GM12864 (cell line): ENCODE results near the gene PRIMA1.

Source experiments
- DNase-seq: peaks from one replicate; pipeline ENCODE4 v3.0.0-alpha.2; 2011; ENCODE audit warnings: low read depth
- H3K4me3 ChIP-seq: 2 replicates; pipeline ENCODE4 v1.5.1; 2011; ENCODE audit warnings: mild to moderate bottlenecking, low read depth, low read length, control low read depth
- TF ChIP-seq, protein P1 (sequence below): IDR thresholded peaks from 2 replicates; pipeline ENCODE4 v1.5.1; 2011; ENCODE audit warnings: low read depth, mild to moderate bottlenecking, moderate library complexity, low read length, control low read depth, inconsistent platforms; ENCODE audit errors: missing control alignments

The PRIMA1 gene

DNA sequence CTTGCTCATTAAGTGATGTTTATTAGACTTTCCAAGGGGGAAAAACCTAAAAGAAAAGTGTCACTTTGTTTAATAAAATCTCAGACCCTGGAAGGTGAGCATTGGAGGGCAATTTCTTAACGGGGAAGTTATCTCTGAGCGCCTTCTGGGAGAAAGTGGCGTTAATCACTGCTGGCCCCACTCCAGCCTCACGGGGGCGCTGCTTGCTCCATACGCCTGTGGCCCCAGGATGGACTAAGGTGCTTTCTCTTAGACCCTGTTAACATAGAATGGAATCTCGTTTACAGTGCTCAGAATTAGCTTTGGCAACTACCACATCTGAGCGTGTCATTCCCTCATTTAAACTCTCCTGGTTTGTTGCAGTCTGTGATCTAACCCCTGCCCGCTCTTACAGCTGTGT, 16.4 kb upstream of the PRIMA1 start:
- H3K4me3 ChIP-seq, result no peak overlapping the region
- TF ChIP-seq, protein P1, sequence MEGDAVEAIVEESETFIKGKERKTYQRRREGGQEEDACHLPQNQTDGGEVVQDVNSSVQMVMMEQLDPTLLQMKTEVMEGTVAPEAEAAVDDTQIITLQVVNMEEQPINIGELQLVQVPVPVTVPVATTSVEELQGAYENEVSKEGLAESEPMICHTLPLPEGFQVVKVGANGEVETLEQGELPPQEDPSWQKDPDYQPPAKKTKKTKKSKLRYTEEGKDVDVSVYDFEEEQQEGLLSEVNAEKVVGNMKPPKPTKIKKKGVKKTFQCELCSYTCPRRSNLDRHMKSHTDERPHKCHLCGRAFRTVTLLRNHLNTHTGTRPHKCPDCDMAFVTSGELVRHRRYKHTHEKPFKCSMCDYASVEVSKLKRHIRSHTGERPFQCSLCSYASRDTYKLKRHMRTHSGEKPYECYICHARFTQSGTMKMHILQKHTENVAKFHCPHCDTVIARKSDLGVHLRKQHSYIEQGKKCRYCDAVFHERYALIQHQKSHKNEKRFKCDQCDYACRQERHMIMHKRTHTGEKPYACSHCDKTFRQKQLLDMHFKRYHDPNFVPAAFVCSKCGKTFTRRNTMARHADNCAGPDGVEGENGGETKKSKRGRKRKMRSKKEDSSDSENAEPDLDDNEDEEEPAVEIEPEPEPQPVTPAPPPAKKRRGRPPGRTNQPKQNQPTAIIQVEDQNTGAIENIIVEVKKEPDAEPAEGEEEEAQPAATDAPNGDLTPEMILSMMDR, result peak; percentile 17
- no peak for DNase-seq

- TF ChIP-seq, protein P1, result no peak
- H3K4me3 ChIP-seq, result no peak overlapping the region
- DNase-seq, result no peak
Observed at GRCh38 chr14:93803408-93804318, 15.4 kb upstream of the PRIMA1 start.

DNA sequence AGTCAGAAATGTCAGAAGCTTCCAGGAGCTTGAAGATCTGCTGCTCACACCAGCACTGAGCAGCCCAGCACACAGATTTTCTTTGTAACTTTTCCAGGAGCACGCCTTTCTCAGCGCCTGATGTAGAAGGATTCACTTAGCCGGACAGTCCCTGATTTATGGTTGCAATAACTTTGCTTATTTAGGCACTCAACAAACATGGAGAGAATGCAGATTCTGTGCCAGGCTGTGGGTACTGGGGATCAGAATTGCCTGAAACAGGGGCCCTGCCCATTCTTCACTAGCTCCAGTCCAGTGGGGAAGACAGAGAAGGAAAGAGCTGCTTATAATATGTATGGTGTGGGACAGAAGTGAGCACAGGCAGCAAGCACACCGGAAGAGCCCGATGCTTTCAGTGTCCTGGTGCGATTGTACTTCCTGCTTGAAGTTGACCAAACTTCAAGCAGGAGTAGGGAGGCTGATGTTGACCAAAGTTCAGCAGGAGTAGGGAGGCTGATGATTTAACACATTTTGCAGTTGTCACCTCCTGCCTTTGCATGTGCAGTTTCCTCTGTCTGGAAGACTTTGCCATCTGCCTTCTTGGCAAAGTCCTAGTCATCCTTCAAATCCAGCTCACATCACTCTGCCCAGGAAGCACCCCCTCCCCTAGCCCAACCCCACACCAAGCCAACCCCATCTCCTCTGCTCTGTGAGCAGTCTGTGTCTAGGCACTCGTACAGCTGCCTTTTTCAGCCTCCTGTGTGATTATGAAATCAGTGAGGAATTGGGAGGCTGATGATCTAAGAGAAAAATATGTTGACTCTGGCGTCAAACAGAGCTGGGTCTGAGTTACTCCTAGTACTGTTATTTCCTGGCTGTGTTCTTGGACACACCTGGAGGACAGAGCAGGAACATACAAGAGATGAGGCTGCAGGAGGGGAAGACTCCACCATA, 12.0 kb upstream of the PRIMA1 start:
- DNase-seq, result no peak
- TF ChIP-seq, protein P1, result no peak
- H3K4me3 ChIP-seq, result no peak overlapping the region

- TF ChIP-seq, protein P1, result no peak
- no peak for DNase-seq
- no peak overlapping the region for H3K4me3 ChIP-seq
Observed at GRCh38 chr14:93799617-93799988, 11.3 kb upstream of the PRIMA1 start.

DNA sequence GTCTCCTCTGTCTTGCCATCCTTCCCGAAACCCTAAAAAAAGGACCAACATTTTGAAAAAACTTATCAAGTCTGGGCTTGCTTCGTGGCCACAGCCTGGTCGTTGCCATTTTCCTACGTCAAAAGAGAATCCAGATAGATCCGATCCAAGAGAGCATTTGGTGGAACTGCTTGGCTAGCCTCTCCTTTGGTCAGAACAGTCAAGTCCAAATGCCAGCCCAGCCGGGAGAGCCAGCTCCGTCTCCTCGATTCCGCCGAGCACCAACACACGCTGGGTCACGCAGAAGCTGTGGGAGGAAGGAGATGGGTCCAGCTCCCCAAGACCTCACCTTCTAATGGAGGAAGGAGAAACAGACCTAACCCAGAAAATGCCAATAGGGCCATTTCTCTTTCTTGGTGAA, 9.3 kb upstream of the PRIMA1 start:
- no peak overlapping the region for H3K4me3 ChIP-seq
- TF ChIP-seq, protein P1, result no peak
- no peak for DNase-seq

GRCh38 chr14:93797071-93797470, 8.8 kb upstream of the PRIMA1 start:
- no peak overlapping the region for H3K4me3 ChIP-seq
- DNase-seq, result no peak
- TF ChIP-seq, protein P1, result no peak
